Measurements from ENCODE around the gene RPA3. TPM values are rescaled to one million over a fixed set of nuclear protein-coding genes. Genes with fewer than 3 reads are reported as not detected.

The RPA3 gene
- total RNA-seq, 4 donors from 2014 or later = 8.3 to 15.6 (median 10.3) TPM

DNA sequence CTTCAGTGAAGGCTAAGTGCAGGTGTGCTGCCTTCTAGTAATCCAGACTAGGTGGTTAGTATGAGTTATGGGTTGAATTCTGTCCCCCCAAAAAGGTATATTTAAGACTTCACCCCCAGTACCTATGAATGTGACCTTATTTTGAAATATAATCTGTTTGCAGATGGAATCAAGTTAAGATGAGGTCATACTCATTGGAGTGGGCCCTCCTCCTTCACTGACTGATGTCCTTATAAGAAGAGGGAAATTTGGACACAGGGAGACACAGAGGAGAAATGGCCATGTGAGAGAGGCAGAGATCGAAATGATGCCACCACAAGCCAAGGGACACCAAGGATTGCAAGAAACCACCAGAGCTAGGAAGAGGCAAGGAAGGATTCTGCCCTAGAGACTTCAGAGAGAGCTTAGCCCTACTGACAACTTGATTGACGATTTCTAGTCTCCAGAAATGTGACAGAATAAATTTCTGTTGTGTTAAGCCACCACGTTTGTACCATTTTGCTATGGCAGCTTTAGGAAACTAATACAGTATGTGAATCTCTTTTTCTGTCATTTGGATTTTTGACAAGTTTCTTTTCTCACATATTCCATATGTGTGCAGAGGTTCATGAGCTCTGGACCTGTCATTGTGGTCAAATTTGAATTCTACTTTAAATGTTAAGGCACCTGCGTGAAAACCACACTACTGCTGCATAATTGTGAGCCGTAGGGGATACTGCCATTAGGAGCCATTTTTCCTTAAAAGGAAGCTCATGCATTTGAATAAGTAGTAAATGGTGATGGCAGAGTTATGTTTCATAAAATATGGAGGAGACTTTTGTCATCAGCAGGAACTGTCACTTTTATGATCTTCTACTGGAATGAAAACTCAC lies 2.6 kb upstream of the RPA3 start:
- no peak for TF ChIP-seq POLR2A (IDR thresholded peaks at IDR 0.05)
- TF ChIP-seq, protein P1, sequence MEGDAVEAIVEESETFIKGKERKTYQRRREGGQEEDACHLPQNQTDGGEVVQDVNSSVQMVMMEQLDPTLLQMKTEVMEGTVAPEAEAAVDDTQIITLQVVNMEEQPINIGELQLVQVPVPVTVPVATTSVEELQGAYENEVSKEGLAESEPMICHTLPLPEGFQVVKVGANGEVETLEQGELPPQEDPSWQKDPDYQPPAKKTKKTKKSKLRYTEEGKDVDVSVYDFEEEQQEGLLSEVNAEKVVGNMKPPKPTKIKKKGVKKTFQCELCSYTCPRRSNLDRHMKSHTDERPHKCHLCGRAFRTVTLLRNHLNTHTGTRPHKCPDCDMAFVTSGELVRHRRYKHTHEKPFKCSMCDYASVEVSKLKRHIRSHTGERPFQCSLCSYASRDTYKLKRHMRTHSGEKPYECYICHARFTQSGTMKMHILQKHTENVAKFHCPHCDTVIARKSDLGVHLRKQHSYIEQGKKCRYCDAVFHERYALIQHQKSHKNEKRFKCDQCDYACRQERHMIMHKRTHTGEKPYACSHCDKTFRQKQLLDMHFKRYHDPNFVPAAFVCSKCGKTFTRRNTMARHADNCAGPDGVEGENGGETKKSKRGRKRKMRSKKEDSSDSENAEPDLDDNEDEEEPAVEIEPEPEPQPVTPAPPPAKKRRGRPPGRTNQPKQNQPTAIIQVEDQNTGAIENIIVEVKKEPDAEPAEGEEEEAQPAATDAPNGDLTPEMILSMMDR (IDR thresholded peaks at IDR 0.05) = no peak
- H3K4me3 ChIP-seq (ENCODE audit: low read depth, poor library complexity, severe bottlenecking) = no peak overlapping the region
- 91 to 97% methylated on average over 5 of the region's 5 CpGs for WGBS, 2 donors
- DNase-seq (ENCODE audit: low spot score in 2 of 2) = no peak
- intact Hi-C loops (cut with DNase I; ENCODE audit: low total_unique reads) = no loop called here

GRCh38 chr7:7720193-7720592 lies 1.8 kb upstream of the RPA3 start:
- WGBS, 2 donors = 73 to 86% methylated on average over 1 of the region's 1 CpG
- no peak for DNase-seq (ENCODE audit: low spot score in 2 of 2)
- TF ChIP-seq, protein P1 (IDR thresholded peaks at IDR 0.05) = no peak
- TF ChIP-seq POLR2A (IDR thresholded peaks at IDR 0.05) = no peak
- intact Hi-C loops (cut with DNase I; ENCODE audit: low total_unique reads) = no loop called here
- no peak overlapping the region for H3K4me3 ChIP-seq (ENCODE audit: low read depth, poor library complexity, severe bottlenecking)

- intact Hi-C loops (cut with DNase I; ENCODE audit: low total_unique reads) = no loop called here
- H3K4me3 ChIP-seq (ENCODE audit: low read depth, poor library complexity, severe bottlenecking) = no peak overlapping the region
- 19 to 27% methylated on average over 2 of the region's 2 CpGs for WGBS, 2 donors
- peak in 1 of 2 donors; percentile 59 for DNase-seq (ENCODE audit: low spot score in 2 of 2)
- TF ChIP-seq POLR2A (IDR thresholded peaks at IDR 0.05) = no peak
- TF ChIP-seq, protein P1 (IDR thresholded peaks at IDR 0.05) = no peak
These were observed 829 bp upstream of the RPA3 start for GRCh38 chr7:7719236-7719635.

- H3K4me3 ChIP-seq (ENCODE audit: low read depth, poor library complexity, severe bottlenecking) = no peak overlapping the region
- TF ChIP-seq POLR2A (IDR thresholded peaks at IDR 0.05) = no peak
- TF ChIP-seq, protein P1 (IDR thresholded peaks at IDR 0.05) = no peak
- intact Hi-C loops (cut with DNase I; ENCODE audit: low total_unique reads) = no loop called here
- 88 to 90% methylated on average over 4 of the region's 4 CpGs for WGBS, 2 donors
- DNase-seq (ENCODE audit: low spot score in 2 of 2) = no peak
These were observed 4.7 kb downstream of the RPA3 start for GRCh38 chr7:7713730-7714129.

DNA sequence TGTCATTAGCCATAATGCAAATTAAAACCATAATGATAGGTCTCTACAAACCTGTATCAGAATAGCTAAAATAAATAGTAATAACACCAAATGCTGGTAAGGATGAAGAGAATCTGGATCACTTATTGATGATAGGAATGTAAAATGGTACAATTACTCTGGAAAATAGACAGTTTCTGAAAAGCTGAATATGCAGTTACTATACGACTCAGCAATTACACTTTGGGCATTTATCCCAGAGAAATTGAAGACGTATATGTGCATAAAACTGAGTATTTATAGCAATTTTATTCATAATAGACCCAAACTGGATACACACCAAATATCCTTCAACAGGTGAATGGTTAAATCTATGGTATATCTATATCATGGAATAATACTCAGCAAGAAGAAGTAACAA lies 7.9 kb downstream of the RPA3 start:
- TF ChIP-seq POLR2A (IDR thresholded peaks at IDR 0.05) = no peak
- TF ChIP-seq, protein P1 (IDR thresholded peaks at IDR 0.05) = no peak
- WGBS, 2 donors = 67 to 82% methylated on average over 2 of the region's 2 CpGs
- no peak for DNase-seq (ENCODE audit: low spot score in 2 of 2)
- intact Hi-C loops (cut with DNase I; ENCODE audit: low total_unique reads) = no loop called here
- H3K4me3 ChIP-seq (ENCODE audit: low read depth, poor library complexity, severe bottlenecking) = no peak overlapping the region

Data from lower leg skin (tissue), 4 donors.